ENCODE measurements around the gene DMRTB1. TPM values are rescaled to one million over a fixed set of nuclear protein-coding genes. Genes with fewer than 3 reads are reported as not detected.

DMRTB1 gene
- total and polyA plus RNA-seq, 7 donors, result not detected

- 96 to 98% (median 97%) methylated on average over 48 to 58 of the region's 58 CpGs for WGBS, 3 donors
- Histone ChIP-seq H3K4me1 (no peaks in the 10 kb centered on the region), H3K9me3 (no peaks in the 10 kb centered on the region), H3K27ac (no peak overlapping the region), H3K36me3 (ENCODE audit: insufficient read depth in 1 of 2, low read depth in 1 of 2) (no peaks in the 10 kb centered on the region), H3K4me3 (no peak overlapping the region), H3K27me3 (ENCODE audit: insufficient read depth in 3 of 3, low read length in 2 of 3) (peaks cover 0 to 1% (median 0%) of the 10 kb centered on the region in 3 donors)
- TF ChIP-seq CTCF (IDR thresholded peaks at IDR 0.05), result no peak
- intact Hi-C loops (cut with DNase I), result no loop called here
- DNase-seq, result no peak
- no peak for ATAC-seq
Observed at GRCh38 chr1:53439337-53440207, 19.6 kb upstream of the DMRTB1 start.

GRCh38 chr1:53440633-53441032 is 18.6 kb upstream of the DMRTB1 start:
- no peak for TF ChIP-seq CTCF (IDR thresholded peaks at IDR 0.05)
- 89 to 97% (median 94%) methylated on average over 6 of the region's 6 CpGs for WGBS, 3 donors
- intact Hi-C loops (cut with DNase I), result no loop called here

GRCh38 chr1:53442299-53442698 is 16.9 kb upstream of the DMRTB1 start:
- TF ChIP-seq CTCF (IDR thresholded peaks at IDR 0.05), result no peak
- DNase-seq (no peak), ATAC-seq (no peak)
- Histone ChIP-seq H3K4me3 (no peak overlapping the region), H3K36me3 (ENCODE audit: insufficient read depth in 1 of 2, low read depth in 1 of 2) (no peaks in the 10 kb centered on the region), H3K9me3 (no peaks in the 10 kb centered on the region), H3K27ac (no peak overlapping the region), H3K27me3 (ENCODE audit: insufficient read depth in 3 of 3, low read length in 2 of 3) (no peaks in the 10 kb centered on the region), H3K4me1 (no peaks in the 10 kb centered on the region)
- WGBS, 3 donors, result 25 to 34% (median 27%) methylated on average over 2 of the region's 2 CpGs
- intact Hi-C loops (cut with DNase I), result no loop called here

More at GRCh38 chr1:53440633-53441032, 18.6 kb upstream of the DMRTB1 start:
- H3K4me1 ChIP-seq, result no peaks in the 10 kb centered on the region
- peaks cover 0 to 1% (median 0%) of the 10 kb centered on the region in 3 donors for H3K27me3 ChIP-seq (ENCODE audit: insufficient read depth in 3 of 3, low read length in 2 of 3)
- no peaks in the 10 kb centered on the region for H3K36me3 ChIP-seq (ENCODE audit: insufficient read depth in 1 of 2, low read depth in 1 of 2)
- no peak for ATAC-seq
- H3K9me3 ChIP-seq, result no peaks in the 10 kb centered on the region
- no peak overlapping the region for H3K4me3 ChIP-seq
- H3K27ac ChIP-seq, result no peak overlapping the region
- no peak for DNase-seq

GRCh38 chr1:53446051-53446450 is 13.1 kb upstream of the DMRTB1 start:
- H3K27ac ChIP-seq, result no peak overlapping the region
- no peaks in the 10 kb centered on the region for H3K4me1 ChIP-seq
- no peak for DNase-seq
- intact Hi-C loops (cut with DNase I), result no loop called here
- no peak for ATAC-seq
- H3K36me3 ChIP-seq (ENCODE audit: insufficient read depth in 1 of 2, low read depth in 1 of 2), result no peaks in the 10 kb centered on the region
- TF ChIP-seq CTCF (IDR thresholded peaks at IDR 0.05), result no peak
- no peaks in the 10 kb centered on the region for H3K9me3 ChIP-seq
- no peaks in the 10 kb centered on the region for H3K27me3 ChIP-seq (ENCODE audit: insufficient read depth in 3 of 3, low read length in 2 of 3)
- WGBS, 3 donors, result 40 to 55% (median 42%) methylated on average over 2 of the region's 2 CpGs
- no peak overlapping the region for H3K4me3 ChIP-seq
